HG02610 (cell line): ENCODE results near the gene FYN.
"Not testable (repeated sequence)": the region's sequence is repeated elsewhere in the genome, so short reads cannot be mapped to it uniquely, and the experiment has no call there.

Source experiments
- ATAC-seq: cut with Tn5 transposase; IDR thresholded peaks from one replicate; pipeline ENCODE4 v1.9.1; 2021; ENCODE audit warnings: mild to moderate bottlenecking, moderate library complexity; ENCODE audit not compliant: unreplicated experiment

Gene FYN

DNA sequence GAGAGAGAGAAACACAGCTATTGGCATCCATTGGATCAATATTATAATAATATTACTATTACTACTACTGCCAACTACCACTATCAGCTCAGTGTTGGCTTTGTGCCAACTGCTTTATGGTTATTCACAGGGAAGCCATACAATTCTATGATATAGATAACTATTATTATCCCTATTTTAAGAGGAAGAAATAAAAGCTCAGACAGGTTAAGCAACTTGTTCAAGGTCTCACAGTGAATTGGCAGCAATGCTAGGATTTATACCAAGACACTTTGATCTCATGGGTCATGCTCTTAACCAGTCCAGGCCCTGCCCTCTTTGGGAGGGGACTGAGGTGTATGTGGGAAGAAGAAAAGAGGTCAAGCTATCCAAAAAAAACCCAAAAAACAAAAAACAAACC, 185.6 kb downstream of the FYN start:
- ATAC-seq: no peak

- no peak for ATAC-seq
Measured at GRCh38 chr6:111686932-111687266, 186.4 kb downstream of the FYN start.

DNA sequence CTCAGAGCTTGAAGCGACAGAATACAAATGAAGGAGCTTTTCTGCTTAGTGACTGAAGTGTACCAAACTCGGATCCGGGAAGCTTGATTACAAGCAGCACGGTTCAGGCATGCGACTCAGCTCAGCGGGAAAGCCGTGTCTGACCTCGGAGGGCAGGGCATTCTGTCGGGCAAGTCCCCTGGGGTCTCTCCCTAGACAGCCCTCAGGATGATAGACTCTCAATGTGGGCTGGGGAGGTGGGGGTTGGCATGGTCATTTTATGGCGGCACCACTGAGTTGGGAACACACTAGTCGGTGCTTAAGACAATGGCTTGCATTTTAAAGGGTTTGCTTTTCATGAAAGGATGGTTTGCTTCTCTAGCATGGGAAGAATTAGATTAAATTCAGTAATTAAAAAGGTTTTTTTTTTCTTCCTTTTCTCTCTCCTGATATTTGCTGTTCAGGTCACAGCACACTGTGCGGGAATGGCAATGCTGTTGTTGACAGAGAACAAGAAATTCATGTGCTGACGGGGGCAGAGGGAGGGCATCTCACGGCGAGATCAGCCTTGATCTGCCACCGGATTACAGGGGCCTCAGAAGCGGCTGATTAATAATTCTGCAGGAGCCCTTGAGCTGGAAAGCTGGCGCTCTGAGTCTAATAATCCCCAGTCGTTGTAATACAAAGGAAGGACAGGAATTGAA, 186.9 kb downstream of the FYN start:
- ATAC-seq: no peak

DNA sequence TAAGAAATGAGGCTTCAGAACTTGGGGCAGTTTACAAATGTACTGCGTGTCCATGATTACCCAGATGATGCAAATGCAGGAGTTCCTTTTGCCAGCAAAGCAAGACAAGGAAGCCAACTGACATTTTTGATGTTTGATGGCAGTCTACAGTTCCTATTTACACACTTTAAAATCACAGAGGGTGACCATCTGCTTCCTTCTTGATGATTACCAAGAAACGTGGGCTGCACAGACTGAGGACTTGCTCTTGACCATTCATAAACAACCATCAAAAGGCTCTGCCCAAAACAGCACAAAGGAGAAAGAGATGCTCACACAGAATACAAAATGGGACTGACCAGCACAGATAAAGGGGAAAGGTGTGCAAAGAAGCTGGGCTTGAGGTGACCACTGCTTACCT, 187.7 kb downstream of the FYN start:
- ATAC-seq: no peak

- ATAC-seq: no peak
Measured at GRCh38 chr6:111685058-111685457, 188.2 kb downstream of the FYN start.

- ATAC-seq: no peak
Measured at GRCh38 chr6:111683749-111684267, 189.4 kb downstream of the FYN start.

DNA sequence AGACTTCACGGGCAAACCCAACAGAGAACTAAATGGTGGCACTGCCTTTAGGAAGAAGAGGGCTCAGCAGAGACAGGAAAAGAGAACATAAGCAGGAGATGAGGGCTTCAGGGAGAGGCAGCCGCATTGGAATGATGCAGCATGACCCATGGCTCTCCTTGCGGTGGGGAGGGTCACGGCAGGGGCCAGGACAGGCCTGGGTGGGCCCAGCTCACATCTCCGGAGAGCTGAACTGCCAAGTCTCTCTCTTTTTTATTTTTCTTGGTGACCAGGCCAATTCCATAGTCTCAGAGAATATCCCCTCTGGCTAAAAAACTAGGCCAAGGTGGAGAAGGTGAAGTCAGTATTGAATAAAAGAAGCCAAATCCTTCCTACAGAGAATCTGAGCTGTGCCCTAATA, 190.1 kb downstream of the FYN start:
- ATAC-seq: no peak

GRCh38 chr6:111681860-111682259, 191.4 kb downstream of the FYN start:
- ATAC-seq: no peak

DNA sequence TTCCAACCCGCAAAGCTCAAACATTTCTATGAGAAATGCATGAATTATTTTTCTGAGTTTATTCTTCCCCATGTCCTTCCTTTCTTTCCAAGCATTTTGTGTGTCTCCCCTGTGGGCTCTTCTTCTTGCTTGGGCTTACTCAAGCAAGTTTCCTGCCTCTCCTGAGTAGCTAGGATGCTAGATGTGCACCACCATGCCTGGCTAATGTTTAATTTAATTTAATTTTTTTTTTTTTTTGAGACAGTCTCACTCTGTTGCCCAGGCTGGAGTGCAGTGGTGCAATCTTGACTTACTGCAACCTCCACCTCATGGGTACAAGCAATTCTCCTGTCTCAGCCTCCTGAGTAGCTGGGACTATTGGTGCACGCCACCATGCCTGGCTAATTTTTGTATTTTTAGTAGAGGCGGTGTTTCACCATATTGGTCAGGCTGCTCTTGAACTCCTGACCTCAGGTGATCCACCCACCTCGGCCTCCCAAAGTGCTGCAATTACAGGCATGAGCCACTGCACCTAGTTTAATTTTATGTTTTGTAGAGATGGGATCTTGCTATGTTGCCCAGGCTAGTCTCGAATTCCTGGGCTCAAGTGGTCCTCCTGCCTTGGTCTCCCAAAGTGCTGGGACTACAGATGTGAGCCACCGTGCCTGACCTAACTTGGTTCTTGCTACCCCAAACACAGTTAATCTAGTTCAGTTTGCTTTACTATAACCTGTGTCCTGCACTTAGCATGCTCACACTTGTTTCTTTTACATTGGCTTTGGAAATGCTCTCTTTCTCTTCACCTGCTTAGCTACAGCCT, 192.2 kb downstream of the FYN start:
- not testable (repeated sequence) for ATAC-seq

GRCh38 chr6:111680015-111680712, 193.1 kb downstream of the FYN start:
- no peak for ATAC-seq

DNA sequence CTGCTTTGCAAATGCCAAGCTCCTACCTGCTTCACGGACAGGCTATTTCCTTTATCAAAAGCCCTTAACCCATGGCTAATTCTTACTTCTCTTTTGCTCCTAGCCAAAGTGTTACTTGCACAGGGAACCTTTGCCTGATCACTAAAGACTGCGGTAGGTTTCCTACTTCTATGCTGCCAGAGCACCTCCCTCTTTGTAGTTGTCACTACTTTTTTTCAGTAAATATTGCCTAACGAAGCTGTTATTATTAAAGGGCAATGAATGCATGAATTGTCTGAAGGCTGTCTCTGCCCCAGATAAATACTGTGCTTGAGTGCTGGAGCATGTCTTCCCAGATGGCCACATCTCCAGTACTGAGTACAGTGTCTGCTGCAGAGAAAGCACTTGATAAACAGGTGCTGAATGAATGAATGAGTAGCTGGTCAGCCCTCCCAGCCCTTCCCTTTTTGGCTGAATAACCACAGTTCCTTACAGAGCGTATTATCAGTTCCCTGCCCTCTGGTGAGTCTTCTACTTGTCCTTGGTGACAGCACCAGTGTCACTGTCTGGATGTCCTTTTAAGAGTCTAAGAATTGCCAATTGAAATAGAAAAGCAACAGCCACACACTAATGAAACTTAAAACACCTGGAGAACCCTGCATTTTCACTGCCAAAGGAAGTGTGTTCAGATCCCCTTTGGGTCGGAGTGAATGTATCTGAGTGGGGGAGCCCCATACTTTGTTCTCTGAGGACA, 194.0 kb downstream of the FYN start:
- ATAC-seq: no peak

DNA sequence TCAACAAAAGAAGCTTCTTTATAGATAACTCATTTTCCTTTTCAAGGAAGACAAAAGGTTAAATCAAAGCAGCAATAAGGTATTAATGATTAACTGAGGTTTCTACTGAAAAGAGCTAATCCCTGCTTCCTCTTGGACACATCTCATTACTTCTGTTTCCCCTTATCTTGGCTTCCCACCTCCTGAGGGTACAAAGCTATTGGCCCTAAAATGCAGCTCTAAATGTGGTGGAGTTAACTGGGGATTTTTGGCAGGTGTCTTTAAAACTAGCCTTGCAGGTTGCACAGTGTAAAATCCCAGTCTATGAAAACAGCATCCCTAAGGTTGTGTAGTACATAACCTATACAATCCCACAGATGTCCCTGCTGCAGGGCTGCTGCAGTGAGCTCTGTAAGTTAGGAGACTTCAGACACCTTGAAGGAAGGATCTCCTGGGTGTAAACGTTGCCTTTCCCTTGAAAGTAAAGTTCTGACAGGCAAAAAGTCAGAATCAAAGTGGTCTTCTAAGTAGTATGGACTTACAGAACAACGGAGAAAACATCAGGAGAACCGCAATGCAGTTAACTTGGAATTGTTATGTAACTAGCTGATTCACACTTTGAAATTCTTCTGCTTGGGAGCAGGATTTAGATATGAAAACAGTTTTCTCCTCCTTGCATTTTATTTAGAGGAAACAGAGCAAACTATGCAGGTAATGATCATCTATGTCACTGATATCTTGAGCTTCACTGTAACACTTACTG, 195.8 kb downstream of the FYN start:
- no peak for ATAC-seq

- ATAC-seq: no peak
Measured at GRCh38 chr6:111676383-111676782, 196.9 kb downstream of the FYN start.

DNA sequence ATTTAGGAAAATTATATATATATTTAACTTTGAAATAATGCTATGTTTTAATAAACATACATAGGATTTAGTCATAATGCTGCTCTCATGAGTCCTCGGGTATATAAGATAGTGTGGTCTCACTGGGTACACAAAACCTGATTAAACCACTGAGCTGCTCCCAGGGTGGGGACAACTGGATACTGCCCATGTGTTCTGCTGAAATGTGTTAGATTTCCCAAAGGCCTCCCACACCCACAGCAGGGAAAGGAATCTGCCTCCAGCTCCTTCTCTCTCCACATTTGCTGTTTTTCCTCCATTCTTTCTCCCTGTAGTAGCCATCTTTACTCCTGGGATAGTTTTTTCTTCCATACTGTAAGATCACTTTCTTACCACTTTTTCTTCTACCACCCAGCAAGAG, 198.4 kb downstream of the FYN start:
- ATAC-seq: no peak

DNA sequence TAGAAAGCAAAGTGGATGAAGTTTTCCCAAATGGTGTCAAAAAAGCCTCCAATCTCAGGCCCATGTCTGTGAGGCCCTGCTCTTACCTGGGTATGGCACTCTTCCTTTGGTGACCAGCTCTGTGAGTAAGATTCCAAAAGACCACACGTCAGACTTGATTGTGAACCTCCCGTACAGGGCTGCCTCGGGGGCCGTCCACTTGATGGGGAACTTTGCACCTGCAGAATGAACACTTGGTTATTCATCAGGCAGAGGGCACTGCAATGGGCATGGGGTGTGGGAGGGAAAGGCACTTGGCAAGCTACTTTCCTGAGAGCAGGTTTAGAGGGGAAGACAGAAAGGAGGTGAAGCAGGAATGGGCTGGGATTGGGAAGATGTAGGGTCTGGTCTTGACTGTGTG, 198.8 kb downstream of the FYN start:
- no peak for ATAC-seq

DNA sequence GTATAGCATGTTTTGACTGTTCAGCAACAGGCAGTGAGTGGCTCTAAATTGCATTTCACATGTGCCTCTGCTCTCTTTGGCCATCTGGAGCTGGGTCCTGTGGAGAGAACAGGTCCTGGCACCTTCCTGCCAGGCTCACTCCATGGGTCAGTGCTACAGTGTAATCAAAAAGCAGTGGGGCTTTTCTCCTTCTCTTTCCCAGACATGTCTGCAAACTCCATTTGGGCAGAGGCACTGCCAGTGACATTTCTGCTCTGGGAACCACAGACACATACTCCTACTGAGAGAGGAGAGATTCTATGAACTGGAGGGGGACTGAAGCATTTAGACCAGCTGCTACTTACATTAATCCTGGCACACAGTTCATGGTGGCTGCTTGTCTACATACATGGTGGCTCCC, 199.3 kb downstream of the FYN start:
- no peak for ATAC-seq

GRCh38 chr6:111673532-111673931, 199.7 kb downstream of the FYN start:
- no peak for ATAC-seq

DNA sequence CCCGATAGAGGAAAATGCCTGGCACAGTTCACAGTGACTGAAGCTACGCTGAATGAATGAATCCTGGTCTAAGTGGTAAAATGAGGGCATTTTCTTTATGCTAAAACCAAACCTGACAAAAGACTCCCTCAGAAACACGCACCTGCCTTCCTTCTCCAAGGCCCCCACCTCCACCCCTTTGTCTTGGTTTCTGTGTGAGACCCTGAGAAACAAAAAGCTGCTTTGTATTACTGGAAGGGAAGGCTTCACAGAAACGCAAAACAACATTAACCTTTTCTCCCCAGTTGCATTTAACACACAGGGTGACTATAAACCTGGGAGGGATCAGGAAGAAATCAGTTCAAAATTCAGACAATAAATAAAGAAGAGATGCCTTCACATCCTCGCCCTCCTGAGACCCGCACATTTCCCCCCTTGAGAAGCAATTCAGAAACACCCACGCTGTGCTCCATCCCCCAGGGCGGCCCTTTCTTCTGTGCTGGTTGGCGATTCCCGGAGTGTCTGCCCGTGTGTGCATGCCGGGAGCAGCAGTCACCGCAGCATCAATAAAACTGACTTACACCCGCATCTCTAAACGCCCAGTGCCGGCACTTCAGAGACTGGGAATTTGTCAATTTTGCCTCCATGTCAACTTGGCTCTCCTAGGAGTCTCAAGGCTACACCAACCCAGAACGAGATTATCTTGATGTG, 200.3 kb downstream of the FYN start:
- ATAC-seq: no peak

DNA sequence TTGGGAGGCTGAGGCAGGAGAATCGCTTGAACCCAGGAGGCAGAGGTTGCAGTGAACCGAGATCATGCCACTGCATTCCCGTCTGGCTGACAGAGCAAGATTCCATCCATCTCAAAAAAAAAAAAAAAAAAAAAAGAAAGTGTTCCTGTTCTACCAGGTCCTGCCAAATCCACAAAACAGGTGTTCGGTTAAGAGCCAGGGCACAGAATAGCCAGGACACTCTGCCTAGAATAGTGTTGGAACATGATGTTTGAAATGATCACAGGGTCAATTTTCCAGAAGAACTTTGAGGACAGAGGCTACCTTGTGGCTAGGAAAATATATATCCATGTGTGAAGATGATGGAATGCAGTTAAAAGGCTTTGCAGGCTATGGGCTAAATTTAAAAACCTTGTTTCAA, 203.9 kb downstream of the FYN start:
- no peak for ATAC-seq

GRCh38 chr6:111668410-111668809, 204.8 kb downstream of the FYN start:
- ATAC-seq: no peak
